T-helper 1 cell (primary cell): ENCODE data around the gene EDRF1.
A peak's percentile ranks its signal among the peaks of the same experiment; 100 is the strongest.

Source experiments
- DNase-seq, 5 donors: peaks; one replicate each; pipeline ENCODE4 v3.0.0-alpha.2; 2012 to 2020

EDRF1 gene

DNA sequence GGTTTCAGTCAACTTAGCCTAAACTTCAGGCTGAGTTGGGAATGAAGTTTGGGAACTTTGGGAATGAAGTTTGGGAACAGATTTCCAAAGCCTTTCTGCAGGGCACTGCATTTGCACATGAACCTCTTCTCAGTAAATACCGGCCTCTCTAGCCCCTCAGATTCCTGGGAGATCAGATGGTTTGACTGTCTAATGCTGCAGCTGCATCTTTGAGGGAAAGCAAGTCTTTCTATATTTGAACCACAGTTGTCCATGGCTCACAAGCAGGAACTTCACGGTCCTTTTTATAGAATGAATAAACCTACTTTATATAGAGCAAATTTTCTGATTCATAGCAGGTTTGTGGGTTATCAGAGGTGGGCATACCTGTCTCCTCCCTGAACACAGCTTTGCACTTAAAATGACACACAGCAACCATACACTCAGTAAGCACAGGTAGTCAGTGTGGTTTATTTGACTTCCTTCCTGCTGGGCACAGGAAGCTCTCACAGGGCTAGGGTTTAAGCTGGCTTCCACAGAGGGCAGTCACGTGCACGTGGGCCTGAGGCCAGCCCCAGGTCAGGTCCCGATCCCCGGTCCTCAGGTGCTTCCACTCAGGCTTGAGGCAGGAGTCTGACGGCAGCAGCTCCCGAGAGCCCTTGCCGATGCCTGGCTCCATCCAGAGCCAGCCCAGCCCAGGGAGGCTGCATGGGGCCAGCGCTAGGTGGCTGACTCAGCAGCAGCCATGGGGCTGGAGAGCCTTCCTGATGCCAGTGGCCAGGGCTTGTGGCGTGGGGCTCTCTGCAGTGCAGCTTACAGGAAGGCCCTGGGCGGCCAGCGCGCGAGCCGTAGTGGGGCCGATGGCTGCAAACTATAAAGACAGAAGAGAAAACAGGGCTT lies 68.9 kb downstream of the EDRF1 start:
- DNase-seq = peak in 1 of 5 donors; percentile 21

DNA sequence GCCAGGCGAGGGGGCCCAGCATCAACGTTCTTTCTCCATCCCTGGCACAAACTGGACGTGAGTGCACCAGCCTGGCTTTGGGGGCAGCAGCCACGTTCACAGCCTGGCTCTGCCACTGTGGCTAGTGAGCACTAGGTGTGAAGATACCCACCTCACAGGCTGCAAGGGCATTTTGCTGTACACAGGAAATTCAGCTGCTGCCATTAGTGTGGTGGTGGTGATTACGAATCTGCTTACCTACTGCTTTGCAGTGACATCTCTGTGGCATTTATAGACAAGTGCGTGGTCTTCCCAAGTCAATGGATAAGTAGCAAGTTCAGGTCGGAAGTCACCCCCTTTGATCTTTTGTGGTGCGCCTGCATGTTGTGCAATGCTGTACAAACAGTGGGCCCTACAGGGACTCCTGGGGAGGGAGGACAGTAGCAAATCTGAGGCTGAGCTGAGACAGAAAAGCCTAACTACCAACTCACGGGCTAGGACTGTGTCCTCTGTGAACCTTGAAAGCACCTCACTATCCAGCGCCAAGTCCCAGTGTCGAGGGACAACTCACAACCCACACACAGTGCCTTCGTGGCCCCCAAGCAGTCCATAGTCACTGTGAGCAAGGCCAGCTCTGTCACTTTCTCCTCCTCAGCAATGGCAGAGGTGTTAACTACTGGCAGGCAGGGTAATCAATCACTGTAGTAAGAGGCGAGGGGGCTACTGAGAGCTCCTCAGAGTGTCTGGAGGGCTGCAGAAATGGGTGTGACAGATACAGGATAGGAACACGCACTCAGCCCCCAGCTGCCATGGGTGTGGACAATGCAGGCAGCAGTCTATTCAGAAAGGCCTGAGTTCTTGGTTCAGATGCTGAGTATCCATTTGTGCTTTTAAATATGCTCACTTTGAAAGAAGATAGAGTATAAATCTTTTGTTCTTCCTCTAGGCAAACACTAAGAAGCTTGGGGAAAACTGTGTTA lies 73.1 kb downstream of the EDRF1 start:
- DNase-seq = no peak

DNA sequence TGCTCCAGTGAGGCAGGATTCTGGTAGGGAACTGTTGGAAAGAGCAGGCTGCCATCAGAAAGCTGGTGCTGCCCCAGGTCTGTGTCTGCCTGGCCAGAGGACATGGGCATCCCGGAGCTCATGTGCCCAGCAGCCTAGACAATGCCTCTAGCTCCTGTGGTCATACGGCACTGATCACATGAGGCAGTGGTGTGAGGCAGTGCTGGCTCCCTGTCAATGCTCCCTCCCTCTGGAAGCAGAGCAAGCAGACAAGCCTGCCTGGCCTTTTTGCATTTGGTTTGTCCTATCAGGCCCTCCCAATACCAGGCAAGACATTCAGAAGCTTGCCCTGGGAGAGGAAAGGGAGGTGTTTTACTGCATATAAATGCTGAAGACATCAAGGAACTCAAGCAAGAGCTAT lies 75.6 kb downstream of the EDRF1 start:
- no peak for DNase-seq

DNA sequence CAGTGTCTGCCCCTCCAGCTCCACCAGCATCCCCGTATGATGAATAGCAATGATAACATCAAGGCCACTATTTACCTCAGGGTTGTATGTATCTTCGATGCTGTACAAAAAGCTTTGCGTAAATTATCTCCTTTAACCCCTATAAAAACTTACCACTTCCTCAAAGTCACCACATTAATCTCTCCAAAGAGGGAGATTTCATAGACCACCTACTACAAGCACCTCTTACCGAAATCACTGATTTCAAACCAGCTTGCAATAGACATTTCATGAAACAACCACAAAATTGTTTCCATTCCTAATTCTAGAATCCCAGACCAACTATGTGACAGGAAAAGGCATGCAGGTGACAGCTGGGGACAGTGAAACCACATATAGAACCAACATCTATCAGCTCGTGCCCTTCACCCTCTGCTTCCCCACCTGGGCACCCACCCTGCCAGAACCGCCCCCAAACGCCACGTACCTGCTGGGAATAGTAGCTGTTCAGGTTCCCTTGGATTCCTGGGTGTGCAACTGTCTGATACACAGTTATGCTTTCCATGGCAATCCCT lies 76.2 kb downstream of the EDRF1 start:
- no peak for DNase-seq

DNA sequence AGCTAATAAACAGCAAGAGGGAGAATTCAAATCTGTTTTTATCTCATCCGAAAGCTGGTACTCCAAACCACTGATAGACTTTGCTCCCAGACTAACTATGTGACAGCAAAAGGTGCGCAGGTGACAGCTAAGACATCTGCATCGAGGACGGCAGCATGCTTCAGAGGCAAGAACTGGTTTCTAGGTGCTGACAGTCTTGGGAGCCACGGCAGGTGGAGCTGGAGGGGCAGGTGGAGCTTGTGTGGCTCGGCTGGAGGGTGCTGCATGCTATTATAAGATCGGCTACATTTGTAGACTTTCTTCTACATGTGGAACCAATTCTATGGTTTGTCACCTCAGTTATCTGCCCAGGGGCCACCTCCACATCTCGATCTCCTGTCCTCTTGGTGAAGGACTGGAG lies 77.9 kb downstream of the EDRF1 start:
- no peak for DNase-seq

DNA sequence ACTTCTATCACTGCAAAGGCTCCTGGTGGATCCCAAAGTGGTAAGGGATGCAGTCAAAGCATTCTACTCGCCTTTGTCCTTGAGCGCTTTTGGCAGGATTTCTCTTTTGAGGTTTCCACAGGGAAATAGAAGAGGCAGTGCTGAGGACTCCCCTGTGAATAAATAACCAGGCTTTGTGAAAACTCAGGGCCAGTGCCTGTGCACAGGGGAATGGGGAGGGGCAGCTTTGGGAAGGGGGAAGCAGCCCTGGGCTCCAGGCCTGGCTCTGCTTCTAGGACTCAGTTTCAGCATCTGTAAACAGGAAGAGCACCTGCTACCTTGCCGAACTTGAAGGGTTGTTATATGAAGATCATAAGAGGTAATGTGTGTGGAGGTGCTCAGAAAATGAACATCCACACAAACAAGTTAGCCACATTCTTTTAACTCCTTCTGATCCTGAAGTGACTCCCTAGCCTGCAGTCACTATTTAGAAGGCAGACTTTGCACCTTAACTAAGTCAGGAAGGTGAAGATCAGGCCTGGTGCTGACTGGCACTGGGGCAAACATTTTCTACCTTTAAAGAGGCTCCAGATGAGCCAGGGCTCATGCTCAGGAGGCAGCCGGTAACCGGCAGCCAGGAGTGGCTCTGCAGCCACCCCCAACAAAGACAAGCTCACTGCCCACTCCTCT lies 78.6 kb downstream of the EDRF1 start:
- no peak for DNase-seq

DNA sequence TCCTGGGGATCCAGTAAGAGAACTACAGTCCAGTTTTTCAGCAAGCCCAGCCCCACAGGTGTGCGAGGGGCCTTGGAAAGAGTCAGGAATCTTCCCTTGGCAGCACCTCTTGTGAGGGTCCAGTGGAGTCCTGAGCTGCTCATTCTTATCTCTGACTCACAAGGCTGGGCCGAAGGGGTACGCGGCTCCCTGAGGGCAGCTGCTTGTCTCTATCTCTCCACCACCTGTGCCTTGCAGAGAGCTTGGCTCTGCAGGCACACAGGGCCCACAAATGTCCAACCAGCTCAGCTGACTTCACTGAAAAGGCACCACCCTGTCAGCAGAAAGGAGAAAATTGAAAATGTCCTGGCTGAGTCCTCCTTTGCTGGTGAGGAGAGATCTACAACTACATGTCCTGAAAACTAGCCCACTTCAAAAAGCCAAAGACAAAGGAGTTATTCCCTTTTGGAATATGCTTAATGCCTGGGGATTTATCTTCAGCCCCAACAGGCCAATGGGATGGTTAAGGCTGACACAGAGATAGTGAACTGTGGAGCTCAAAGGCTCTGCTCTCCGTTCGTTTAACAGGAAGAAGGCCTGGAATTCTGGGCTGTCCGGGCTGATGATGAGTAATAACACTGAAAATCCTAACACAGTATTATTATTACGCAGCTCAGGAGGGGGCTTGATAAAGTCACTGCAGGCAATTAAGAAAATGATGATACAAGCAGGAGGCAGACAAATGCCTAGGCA lies 80.1 kb downstream of the EDRF1 start:
- no peak for DNase-seq

DNA sequence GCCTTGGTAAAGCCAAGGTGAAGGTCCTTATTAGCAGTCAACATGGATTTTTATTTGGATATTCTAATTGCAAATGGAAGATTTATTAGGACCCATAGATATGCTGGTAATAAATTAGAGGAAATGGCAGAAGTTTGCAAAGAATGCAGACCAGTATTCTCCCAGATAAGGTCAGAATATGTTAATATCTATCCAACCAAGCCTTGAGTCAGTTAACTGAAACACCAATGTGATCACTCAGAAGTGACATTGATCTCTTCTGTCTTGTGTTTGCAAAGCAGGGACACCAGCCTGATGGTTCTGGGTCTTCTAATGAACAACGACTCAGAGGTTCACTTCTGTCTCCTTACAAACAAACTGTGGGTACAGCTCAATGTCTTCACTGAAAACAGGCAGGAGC lies 82.1 kb downstream of the EDRF1 start:
- no peak for DNase-seq

DNA sequence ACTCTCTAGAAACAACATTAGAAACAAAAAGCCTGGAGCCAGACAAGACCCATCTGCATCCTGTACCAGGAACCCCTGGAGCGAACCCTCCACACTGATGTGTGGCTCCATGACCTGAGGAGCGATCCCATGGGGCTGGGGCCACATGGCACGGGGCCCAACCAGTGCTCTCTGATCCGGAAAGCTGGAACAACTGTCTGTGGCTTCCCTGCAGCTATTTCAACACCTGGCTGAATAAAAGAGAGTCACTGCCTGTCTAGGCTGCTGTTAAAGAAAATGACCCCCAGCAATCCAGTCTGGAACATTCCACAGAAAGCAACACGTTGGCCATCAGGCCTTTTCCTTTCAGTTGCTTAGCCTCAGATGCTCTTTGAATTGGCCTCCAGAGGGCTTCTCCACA lies 82.6 kb downstream of the EDRF1 start:
- DNase-seq = no peak

DNA sequence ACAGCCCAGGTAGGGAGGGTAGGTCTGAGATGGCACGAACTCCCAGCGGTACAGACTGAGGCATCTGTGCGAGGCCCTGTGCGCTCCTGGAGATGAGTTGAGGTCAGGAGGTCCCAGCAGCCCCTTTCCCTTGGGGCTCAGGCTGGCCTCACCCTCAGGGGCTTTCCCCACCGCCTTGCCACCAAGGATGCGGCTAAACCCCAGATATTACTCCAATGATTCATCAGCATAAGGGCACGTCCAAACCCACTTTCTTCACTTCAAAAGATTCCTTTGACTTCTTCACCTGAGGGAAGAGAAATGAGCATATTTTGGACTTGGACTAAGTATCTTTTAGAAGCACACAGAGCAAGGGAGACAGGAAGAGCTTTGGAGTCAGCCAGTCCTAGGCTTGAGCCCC lies 83.2 kb downstream of the EDRF1 start:
- no peak for DNase-seq

DNA sequence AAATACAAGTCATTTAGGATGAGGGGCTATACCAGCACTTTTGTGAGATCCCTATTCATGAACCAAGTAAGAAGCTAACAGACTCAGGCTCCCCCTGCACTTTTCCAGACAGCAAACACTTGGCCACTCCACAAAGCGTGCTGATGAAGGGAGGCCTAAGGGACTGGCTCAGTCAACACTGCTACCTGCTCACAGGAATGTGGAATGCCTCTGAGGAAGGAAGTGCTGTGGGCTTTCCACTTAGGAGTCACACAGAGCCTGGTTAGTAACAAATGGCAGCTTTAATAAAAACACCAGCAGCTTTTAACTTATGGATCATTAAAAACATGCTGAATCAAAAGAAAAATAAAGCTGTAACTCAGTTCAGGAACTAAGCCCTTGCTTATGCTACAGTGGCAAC lies 88.5 kb downstream of the EDRF1 start:
- no peak for DNase-seq

DNA sequence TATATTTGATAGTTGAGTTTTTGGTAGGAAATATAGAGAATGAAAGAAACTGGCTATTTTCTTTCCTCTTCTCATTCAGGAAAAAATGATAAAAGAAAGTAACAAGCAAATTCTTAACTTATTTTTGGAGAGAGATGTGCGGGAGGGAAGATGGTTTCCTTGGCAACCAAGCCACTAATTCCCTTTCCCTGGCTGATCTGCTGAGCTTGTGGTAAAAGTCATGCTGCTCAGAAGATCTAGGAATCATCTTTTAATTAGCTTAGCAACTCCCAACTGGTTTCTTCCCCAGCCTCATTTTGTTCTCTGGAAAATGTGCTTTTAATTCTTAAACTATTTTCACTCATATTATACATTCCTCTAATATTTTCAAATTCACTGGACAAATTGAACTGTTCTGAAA lies 91.7 kb downstream of the EDRF1 start:
- DNase-seq = no peak

DNA sequence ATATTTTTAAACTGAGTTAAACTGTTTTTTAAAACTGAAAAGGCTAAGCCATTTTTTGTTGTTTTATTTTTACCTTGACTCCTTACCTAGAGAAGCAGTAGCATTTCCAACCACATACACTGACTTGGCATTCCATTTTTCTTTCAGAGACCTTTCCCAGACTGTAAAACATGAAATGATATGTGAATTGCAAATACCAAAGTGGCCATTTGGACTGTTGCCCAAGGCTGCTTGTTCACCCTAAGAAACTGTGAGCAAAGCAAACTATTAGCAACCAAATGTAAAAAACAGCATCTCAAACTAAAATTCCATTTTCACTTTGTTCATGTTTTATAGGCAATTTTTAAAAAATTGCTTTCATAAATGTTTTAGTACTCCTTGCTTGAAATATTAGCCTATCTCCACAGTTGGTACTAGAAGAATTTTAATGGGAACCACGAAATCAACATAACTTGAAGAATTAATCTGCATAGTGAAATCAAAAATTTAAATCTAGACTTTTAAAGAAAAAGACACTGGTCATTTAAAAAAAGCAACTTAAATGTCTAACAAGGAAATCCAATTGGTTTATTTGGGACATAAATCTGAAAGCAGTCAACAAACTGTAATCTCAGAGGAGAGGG lies 92.7 kb downstream of the EDRF1 start:
- no peak for DNase-seq
